Spleen (tissue), 11 donors: ENCODE data around the gene ULBP2. TPM values are rescaled to one million over a fixed set of nuclear protein-coding genes. Genes with fewer than 3 reads are reported as not detected.

Source experiments
- DNase-seq: peaks from one replicate; pipeline ENCODE4 v3.0.0-alpha.2; 2020
- H3K27ac ChIP-seq, 8 donors: fragments of 200-600 bp; sonication (generic) in 7 of 8; 1 replicate in 4 of 8; 2 replicates in 4 of 8; pipeline versions ENCODE4 v1.5.0 to v1.8.0; 2016 to 2021; ENCODE audit warnings: inconsistent platforms in 4 of 8, mild to moderate bottlenecking in 4 of 8, moderate library complexity in 1 of 8
- H3K27me3 ChIP-seq, 7 donors: fragments of 200-600 bp; sonication (generic) in 6 of 7; replicated peaks in 1 of 7; 1 replicate in 4 of 7; 2 replicates in 3 of 7; pipeline versions ENCODE4 v1.5.0 to v1.8.0; 2016 to 2021; ENCODE audit warnings: inconsistent platforms in 3 of 7, mild to moderate bottlenecking in 1 of 7
- H3K36me3 ChIP-seq, 6 donors: fragments of 200-600 bp; sonication (generic) in 5 of 6; 1 replicate in 4 of 6; 2 replicates in 2 of 6; pipeline versions ENCODE4 v1.5.0 to v1.8.0; 2016 to 2021; ENCODE audit warnings: inconsistent platforms in 2 of 6
- H3K4me1 ChIP-seq, 6 donors: fragments of 200-600 bp; sonication (generic) in 5 of 6; 1 replicate in 3 of 6; 2 replicates in 3 of 6; pipeline versions ENCODE4 v1.5.0 to v1.8.0; 2016 to 2021; ENCODE audit warnings: inconsistent platforms in 3 of 6
- H3K4me3 ChIP-seq, 8 donors: fragments of 200-600 bp; sonication (generic) in 7 of 8; 1 replicate in 4 of 8; 2 replicates in 4 of 8; pipeline versions ENCODE4 v1.5.0 to v1.8.0; 2016 to 2021; ENCODE audit warnings: inconsistent platforms in 4 of 8, mild to moderate bottlenecking in 4 of 8, moderate library complexity in 2 of 8
- H3K9me3 ChIP-seq, 8 donors: fragments of 200-600 bp; sonication (generic) in 7 of 8; 1 replicate in 4 of 8; 2 replicates in 4 of 8; pipeline versions ENCODE4 v1.5.0 to v1.8.0; 2016 to 2021; ENCODE audit warnings: inconsistent platforms in 4 of 8
- POLR2A ChIP-seq, 3 donors: fragments of 450-650 bp; IDR thresholded peaks; one replicate each; pipeline ENCODE4 v1.5.1; 2017; ENCODE audit warnings: antibody characterized with exemption in 3 of 3, mild to moderate bottlenecking in 1 of 3
- POLR2AphosphoS5 ChIP-seq, 3 donors: sonication (generic); formaldehyde crosslinking; IDR thresholded peaks; one replicate each; pipeline ENCODE4 v1.5.1; 2017; ENCODE audit warnings: antibody characterized with exemption in 3 of 3
- WGBS, 5 donors: extraction: QIAGEN DNeasy Blood & Tissue Kit in 3 of 5; methylation state at CpG; one replicate each; pipeline versions ENCODE4 v1.1.5 to v1.1.7; 2013 to 2018; 5-methylcytosine and 5-hydroxymethylcytosine counted together
- intact Hi-C: fragments of 100-400 bp; cut with DNase I; formaldehyde crosslinking; loops from one replicate; pipeline ENCODE4 v1.15.0; 2023; ENCODE audit warnings: low total_unique reads
- polyA plus RNA-seq, 3 donors: library from polyadenylated mRNA; stranded (reverse); fragments of 200-250 nt; gene quantifications; one replicate each; pipeline ENCODE4 v1.2.1, GENCODE V29; 2013
- total RNA-seq, 7 donors: library from RNA; depleted of rRNA in 3 of 7; stranded (reverse); fragments of >200 nt in 3 of 7; fragmentation: NEBNext Ultra II Directional in 4 of 7; extraction: Animal tissue kit (Norgen Biotek cat#: 25700) in 4 of 7; gene quantifications; one replicate each; pipeline versions ENCODE4 v1.1.0 to v1.2.1, GENCODE V29; 2016 to 2021
- TF ChIP-seq, protein P1 (sequence below), 11 experiments: fragments of 200-600 bp in 7 of 11; fragments of 450-650 bp in 4 of 11; sonication (generic) in 4 of 11; IDR thresholded peaks in 8 of 11; conservative IDR thresholded peaks in 3 of 11; 1 replicate in 7 of 11; 2 replicates in 4 of 11; pipeline versions ENCODE4 v1.4.0 to v1.8.0; 2016 to 2021; ENCODE audit warnings: antibody characterized with exemption in 11 of 11, inconsistent platforms in 4 of 11, mild to moderate bottlenecking in 1 of 11
- donor health status: healthy with polysubstance abuse.
- donor health status: DM: no; HTN: no; CAD: no; lungs with moderate emphysema.
- donor health status: DM: no; HTN: no; CAD: no.
- donor health status: Bipolar disorder and iron deficiency.
- donor health status: healthy.
- donor health status: DM: no; HTN: no; CAD: no.
- donor health status: DM: yes; HTN: yes; CAD: no.

Gene ULBP2
- total and polyA plus RNA-seq, 10 donors, result 0.10 to 0.30 (median 0.20) TPM; not detected in 7

DNA sequence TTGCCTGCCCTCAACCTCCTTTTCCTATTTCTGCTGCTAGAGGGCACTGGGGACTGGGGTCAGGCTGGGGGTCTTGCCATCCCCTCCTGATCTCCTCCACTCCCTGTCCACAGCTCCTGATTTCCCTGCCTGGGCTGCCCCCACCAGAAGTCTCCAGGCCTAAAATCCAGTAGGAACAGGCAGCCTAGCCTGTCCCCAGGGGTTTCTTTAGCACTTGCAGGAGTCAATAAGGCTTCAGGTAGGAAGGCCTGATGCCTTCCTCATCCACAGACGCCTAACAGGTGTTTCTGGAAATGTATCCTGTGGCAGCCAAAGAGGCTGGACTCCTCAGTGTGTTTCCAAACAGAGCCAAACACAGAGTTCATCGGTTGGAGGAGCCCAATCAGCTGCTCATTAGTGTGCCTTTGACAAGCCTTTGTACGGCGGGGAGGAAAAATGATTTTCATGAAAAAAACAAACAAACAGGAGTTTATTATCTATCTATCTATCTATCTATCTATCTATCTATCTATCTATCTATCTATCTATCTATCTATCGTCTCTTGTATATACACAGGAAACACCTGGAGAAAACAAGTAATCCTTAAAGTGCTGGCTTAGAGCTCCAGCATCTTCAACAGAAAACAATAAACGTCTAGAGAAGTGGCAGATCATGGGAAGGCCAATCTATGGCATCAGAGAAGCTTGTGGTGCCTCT is 40.2 kb upstream of the ULBP2 start:
- no peak overlapping the region for H3K27ac ChIP-seq
- no peak for DNase-seq
- no peak for TF ChIP-seq POLR2A (IDR thresholded peaks at IDR 0.05)
- TF ChIP-seq, protein P1, sequence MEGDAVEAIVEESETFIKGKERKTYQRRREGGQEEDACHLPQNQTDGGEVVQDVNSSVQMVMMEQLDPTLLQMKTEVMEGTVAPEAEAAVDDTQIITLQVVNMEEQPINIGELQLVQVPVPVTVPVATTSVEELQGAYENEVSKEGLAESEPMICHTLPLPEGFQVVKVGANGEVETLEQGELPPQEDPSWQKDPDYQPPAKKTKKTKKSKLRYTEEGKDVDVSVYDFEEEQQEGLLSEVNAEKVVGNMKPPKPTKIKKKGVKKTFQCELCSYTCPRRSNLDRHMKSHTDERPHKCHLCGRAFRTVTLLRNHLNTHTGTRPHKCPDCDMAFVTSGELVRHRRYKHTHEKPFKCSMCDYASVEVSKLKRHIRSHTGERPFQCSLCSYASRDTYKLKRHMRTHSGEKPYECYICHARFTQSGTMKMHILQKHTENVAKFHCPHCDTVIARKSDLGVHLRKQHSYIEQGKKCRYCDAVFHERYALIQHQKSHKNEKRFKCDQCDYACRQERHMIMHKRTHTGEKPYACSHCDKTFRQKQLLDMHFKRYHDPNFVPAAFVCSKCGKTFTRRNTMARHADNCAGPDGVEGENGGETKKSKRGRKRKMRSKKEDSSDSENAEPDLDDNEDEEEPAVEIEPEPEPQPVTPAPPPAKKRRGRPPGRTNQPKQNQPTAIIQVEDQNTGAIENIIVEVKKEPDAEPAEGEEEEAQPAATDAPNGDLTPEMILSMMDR (IDR thresholded peaks at IDR 0.05 in 8 of 11, conservative IDR thresholded peaks at IDR 0.05 in 3 of 11), result no peak
- no peak for TF ChIP-seq POLR2AphosphoS5 (IDR thresholded peaks at IDR 0.05)
- H3K27me3 ChIP-seq, result no peaks in the 10 kb centered on the region
- no peaks in the 10 kb centered on the region for H3K9me3 ChIP-seq
- H3K36me3 ChIP-seq, result no peaks in the 10 kb centered on the region
- intact Hi-C loops, result no loop called here
- WGBS, 5 donors, result 85 to 91% (median 88%) methylated on average over 6 of the region's 6 CpGs
- H3K4me1 ChIP-seq, result peaks cover 0 to 27% (median 11%) of the 10 kb centered on the region in 6 donors
- no peak overlapping the region for H3K4me3 ChIP-seq

DNA sequence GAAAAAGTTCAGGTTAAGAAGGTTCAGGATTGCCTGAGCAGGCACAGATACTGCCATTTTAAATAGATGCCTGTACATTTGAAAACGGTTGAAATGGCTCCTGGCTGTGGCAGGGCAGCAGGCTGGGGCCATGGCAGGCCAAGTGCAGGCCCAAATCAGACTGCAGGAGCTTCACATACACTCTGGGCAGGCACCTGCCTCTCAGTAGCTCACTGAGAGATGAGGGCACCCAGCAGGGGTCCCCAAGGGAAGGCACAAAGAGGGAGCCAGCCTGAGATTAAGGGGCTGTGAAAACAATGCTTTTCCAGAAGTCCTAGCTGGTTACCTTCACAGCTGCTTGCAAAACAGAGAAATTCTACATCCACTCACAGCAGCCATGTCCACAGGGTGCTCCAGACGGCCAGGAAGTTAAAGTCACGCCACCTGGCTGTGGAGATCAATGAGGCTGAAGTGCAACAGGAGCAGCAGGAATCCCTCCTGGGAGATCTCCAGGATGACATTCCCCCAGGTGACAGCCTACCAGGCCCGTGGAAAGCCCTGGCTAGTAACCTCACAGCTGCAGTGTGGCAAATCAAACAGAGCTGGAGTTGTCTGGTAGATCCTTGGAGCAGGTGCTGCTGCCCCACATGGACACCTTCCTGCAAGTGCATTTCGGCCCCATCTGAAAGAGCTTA is 37.7 kb upstream of the ULBP2 start:
- H3K9me3 ChIP-seq, result peaks cover 0 to 19% (median 14%) of the 10 kb centered on the region in 8 donors
- H3K4me1 ChIP-seq, result peaks cover 0 to 10% (median 0%) of the 10 kb centered on the region in 6 donors
- no peaks in the 10 kb centered on the region for H3K27me3 ChIP-seq
- no peaks in the 10 kb centered on the region for H3K36me3 ChIP-seq
- H3K4me3 ChIP-seq, result no peak overlapping the region
- peak; percentile 47 for DNase-seq
- TF ChIP-seq POLR2A (IDR thresholded peaks at IDR 0.05) (no peak), POLR2AphosphoS5 (IDR thresholded peaks at IDR 0.05) (no peak)
- TF ChIP-seq, protein P1 (IDR thresholded peaks at IDR 0.05 in 8 of 11, conservative IDR thresholded peaks at IDR 0.05 in 3 of 11), result no peak
- intact Hi-C loops, result no loop called here
- H3K27ac ChIP-seq, result no peak overlapping the region
- WGBS, 5 donors, result 68 to 88% (median 84%) methylated on average over 5 of the region's 5 CpGs

DNA sequence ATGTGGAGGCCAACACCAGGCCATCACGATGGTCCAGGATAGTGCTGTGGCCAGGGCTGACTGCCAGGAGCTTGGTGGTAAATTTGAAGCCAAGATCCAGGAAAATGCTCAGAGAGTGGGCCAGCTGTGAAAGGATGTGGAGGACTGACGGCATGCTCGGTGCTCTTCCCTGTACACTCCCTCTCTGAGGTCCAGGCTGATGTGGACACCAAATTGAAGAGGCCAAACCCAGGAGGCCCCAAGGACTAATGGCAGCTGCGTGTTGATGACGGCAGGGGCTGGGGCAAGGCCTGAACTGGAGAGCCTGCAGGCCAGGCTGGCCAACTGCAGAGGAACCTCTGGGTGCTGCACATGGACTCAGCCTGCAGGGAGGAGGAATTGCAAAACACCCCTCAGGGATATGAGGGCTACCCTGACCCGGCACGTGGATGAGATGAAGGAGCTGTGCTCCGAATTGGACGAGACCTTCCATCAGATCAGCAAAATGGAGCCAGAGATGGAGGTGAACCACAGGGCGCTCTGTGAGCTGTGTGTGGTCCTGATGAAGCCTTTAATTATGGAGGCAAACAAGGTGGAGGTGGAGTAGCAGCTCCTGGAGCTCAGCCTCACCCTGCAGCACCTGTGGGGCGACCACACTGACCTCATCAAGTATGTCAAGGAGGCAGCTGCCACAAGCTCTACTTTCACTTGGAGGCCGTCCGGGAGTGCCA is 37.0 kb upstream of the ULBP2 start:
- H3K27ac ChIP-seq, result no peak overlapping the region
- WGBS, 5 donors, result 74 to 92% (median 90%) methylated on average over 11 to 13 of the region's 13 CpGs
- peaks cover 0 to 10% (median 0%) of the 10 kb centered on the region in 6 donors for H3K4me1 ChIP-seq
- intact Hi-C loops, result no loop called here
- H3K4me3 ChIP-seq, result no peak overlapping the region
- peaks cover 0 to 24% (median 17%) of the 10 kb centered on the region in 8 donors for H3K9me3 ChIP-seq
- peaks cover 0 to 3% (median 0%) of the 10 kb centered on the region in 7 donors for H3K27me3 ChIP-seq
- H3K36me3 ChIP-seq, result no peaks in the 10 kb centered on the region
- TF ChIP-seq, protein P1 (IDR thresholded peaks at IDR 0.05 in 8 of 11, conservative IDR thresholded peaks at IDR 0.05 in 3 of 11), result no peak
- TF ChIP-seq POLR2A (IDR thresholded peaks at IDR 0.05) (no peak), POLR2AphosphoS5 (IDR thresholded peaks at IDR 0.05) (no peak)
- DNase-seq, result peak; percentile 59
